Choroid plexus epithelial cell (primary cell): Measurements from ENCODE around the gene PARD3.

Experiments used
- DNase-seq: peaks from one replicate; pipeline ENCODE4 v3.0.0-alpha.2; 2010; ENCODE audit warnings: low read depth
- H3K4me3 ChIP-seq: 2 replicates; pipeline ENCODE4 v1.5.1; 2011; ENCODE audit warnings: low read depth, mild to moderate bottlenecking, control low read depth, low read length, moderate library complexity
- TF ChIP-seq, protein P1 (sequence below): conservative IDR thresholded peaks from 2 replicates; pipeline ENCODE4 v1.5.1; 2011; ENCODE audit warnings: low read depth, mild to moderate bottlenecking, control low read depth, inconsistent platforms, low read length, moderate library complexity

PARD3 gene

DNA sequence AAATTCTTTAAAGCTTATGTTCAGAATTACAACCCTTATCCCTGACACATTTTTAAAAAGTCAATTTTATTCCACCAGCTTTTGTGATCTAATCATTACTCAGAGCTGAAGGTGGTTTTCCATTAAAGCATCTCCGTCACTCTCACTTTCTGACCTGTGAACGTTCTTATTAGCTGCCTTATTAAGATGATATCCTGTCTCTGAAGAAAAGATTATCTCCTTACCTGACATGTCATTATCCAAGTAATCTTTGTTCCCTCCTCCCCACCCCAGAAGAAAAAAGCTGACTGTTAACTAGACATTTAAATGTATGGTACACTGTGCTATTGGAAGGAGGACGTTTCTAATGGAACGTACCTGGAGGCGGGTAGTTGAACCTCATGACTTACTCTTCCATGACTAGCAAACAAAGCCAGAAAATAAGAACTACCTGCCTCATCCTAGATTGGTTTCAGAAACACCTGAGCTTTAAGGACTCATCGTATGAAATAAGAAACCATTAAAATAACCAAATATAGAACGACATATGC is 708.7 kb downstream of the PARD3 start:
- TF ChIP-seq, protein P1, sequence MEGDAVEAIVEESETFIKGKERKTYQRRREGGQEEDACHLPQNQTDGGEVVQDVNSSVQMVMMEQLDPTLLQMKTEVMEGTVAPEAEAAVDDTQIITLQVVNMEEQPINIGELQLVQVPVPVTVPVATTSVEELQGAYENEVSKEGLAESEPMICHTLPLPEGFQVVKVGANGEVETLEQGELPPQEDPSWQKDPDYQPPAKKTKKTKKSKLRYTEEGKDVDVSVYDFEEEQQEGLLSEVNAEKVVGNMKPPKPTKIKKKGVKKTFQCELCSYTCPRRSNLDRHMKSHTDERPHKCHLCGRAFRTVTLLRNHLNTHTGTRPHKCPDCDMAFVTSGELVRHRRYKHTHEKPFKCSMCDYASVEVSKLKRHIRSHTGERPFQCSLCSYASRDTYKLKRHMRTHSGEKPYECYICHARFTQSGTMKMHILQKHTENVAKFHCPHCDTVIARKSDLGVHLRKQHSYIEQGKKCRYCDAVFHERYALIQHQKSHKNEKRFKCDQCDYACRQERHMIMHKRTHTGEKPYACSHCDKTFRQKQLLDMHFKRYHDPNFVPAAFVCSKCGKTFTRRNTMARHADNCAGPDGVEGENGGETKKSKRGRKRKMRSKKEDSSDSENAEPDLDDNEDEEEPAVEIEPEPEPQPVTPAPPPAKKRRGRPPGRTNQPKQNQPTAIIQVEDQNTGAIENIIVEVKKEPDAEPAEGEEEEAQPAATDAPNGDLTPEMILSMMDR, result no peak
- H3K4me3 ChIP-seq, result no peak overlapping the region
- DNase-seq, result no peak

DNA sequence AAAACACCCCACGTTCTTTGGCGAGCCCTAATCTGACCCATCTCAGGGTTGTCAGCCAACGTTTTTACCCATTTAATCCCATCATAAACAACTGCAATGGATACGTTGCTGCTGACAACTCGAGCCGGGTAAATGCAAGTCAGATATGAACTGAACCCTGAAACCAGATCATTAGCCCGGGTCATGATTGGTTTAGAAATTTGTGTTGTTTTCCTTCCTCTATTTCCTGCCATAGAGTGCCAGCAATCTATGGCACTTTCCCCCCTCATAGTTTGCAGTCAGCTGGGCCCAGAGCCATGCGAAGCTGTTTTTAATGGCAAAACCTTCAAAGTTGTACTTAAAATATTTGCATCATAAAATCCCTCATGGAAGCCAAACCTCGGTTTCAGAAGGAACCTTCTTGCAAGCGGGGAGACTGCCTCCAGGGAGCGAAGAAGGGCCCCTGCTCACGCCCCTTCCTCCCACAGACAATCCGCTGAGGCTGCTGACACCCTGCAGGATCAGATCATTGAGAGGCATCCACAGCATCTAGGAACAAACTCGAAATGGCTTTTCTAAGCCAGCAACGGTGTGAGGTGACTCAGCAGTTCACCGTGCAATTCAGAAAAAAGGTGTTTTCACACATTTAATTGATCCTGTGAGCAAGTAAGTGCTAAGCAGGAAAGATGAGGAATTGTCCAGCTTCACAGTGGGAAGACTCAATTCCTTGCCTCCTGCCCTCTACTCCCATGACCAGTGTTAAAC is 710.1 kb downstream of the PARD3 start:
- H3K4me3 ChIP-seq, result no peak overlapping the region
- TF ChIP-seq, protein P1, result no peak
- DNase-seq, result no peak

DNA sequence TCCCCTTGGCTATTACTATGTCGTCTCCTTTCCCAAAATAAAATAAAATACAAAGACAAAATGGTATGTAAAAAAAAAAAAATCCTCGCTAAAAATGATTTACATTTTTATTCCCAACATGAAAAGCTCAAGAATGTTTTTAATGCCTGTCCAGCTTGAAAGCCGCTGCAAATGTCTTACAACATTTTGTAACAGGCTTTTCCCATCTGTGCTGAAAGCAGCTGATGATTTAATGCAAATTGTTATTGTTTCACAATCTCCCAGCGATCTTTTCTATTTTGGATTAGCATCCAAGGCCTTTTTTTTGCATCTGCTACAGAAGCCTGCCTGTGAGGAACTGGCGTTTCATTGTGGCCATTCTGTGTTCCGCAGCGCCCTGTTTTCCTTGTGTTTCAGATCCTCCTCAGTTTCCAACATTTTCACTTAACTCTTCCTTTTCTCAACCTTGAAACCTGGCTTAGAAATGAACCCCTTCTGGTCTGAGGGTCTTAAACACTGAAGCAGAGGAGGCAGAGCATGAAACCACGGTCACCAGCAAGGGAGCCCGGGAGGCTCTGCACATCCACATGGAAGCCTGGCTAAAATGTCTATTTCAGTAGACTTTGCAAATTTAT is 712.1 kb downstream of the PARD3 start:
- DNase-seq, result peak; percentile 72
- H3K4me3 ChIP-seq, result no peak overlapping the region
- TF ChIP-seq, protein P1, result no peak

DNA sequence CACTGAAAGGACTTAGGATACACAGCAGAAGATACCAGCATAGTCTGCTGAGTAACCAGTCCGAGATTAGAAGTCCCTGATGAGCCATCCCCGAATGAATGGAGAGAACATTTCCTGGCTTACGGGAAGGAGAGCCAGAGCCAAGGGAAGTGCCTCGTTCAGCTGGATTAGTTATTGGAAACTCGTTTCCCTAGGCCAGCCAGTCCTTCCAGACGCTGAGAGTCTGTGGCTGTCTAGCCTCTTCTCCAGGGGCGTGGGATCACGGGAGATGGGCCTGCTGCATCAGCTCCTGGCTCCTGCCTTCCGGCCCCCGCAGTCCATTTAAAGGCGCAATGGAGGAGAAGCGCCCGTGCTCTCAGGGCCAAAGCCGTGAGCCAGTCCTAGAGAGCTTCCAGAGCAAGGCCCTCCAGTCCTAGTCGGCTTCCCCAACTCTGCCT is 712.8 kb downstream of the PARD3 start:
- H3K4me3 ChIP-seq, result no peak overlapping the region
- DNase-seq, result no peak
- TF ChIP-seq, protein P1, result no peak

DNA sequence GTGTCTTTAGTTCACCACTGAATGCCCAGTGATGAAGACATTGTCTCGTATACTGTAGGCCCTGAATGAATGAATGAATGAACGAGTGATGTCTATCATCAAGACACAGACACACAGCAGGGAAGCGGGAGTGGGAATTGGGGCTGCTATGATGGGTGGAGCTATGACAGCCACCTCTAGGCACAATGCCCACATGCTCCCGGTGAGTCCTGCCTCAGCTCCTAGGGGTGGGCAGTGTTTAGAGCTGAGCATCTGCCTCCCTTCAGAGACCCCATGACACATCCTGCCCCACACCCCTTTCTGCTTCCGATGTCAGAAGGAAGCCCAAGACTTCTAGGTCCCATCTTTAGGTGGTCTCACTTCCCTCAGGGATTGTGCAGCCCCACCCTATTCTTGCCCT is 714.1 kb downstream of the PARD3 start:
- no peak for DNase-seq
- H3K4me3 ChIP-seq, result no peak overlapping the region
- TF ChIP-seq, protein P1, result no peak

DNA sequence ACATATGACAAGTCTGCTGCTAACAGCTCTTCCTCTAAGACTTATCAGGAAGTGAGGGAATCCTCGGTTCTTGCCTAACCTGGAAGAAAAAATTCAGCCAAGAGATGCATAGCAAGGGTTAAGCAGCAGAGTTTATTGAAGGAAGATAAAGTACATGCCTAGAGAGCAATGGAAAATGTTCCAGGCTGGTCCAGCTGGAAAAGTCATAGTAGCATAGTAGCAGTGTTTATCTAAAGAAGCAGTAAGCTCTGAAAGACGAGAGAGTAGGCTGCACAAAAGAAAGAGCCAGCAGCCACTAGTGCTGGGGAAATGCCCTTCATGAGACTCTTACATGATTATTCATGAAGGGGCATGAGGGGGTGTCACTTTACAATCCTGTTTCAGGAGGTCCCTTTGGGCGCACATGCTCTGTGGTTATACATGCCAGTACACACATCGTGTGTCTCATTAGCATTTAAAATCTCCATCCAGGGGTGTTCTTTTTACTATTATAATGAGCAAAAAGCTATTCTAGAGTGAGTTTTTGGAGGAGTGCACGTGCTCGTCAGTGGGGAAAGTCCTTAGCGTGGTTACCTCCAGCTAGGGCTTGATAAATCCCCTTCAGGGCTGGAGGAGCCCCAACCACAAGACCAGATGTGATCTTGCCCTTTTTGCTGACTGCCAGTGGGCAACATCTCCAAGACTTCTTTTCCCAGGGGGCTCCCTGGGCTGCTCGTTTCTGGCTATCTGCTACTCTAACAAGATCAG is 716.1 kb downstream of the PARD3 start:
- no peak overlapping the region for H3K4me3 ChIP-seq
- DNase-seq, result no peak
- TF ChIP-seq, protein P1, result no peak
